ENCODE data around the gene MAP4. TPM values are rescaled to one million over a fixed set of nuclear protein-coding genes. Genes with fewer than 3 reads are reported as not detected.

MAP4 gene
- total and polyA plus RNA-seq, 2 of the 13 experiments (the other 11 are each of a cell fraction or from before 2014, with no cell fraction given): 33.1 to 38.7 TPM

DNA sequence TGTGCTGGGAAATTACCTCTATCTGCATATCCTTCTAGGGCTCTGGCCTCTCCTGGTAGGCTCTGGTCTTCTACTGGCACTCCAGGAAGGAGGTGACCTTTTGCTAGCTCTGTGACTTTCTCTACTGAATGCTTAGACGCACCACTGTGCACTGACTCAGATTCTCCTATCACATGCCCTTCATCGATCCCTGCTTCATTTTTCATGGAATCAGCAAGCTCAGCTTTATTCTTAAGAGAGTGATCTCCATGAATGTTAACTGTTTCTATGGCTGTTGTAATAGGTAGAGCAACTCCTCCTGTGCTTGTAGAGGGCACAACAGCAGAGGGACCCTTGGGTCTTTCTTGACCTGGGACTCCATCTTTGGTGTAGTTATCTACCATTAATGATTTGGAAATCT, 106.6 kb downstream of the MAP4 start:
- no peaks in the 10 kb centered on the region for H3K4me1 ChIP-seq (ENCODE audit: insufficient read depth, low read length)
- no peaks in the 10 kb centered on the region for H3K9me3 ChIP-seq (ENCODE audit: low read length)
- CTCF ChIA-PET (ENCODE audit: low intra/inter-chr PET ratio, low total read pairs): no interaction called here
- DNase-seq (ENCODE audit: low spot score) (no peak), FAIRE-seq (no peak), ATAC-seq (no peak)
- in situ Hi-C loops (cut with HindIII; ENCODE audit: extremely low pct_ligation_motif_present, low pct_unique_long_range_greater_than_20kb): no loop called here
- H4K20me1 ChIP-seq (ENCODE audit: insufficient read depth, low read length): no peaks in the 10 kb centered on the region
- H3K36me3 ChIP-seq (replicated peaks in 1 of 2; ENCODE audit: control insufficient read depth in 1 of 2, insufficient read depth in 2 of 2, low read length in 2 of 2): peaks cover 4 to 54% of the 10 kb centered on the region in 2 experiments
- H3K4me2 ChIP-seq (ENCODE audit: low read depth, low read length): no peak overlapping the region
- no peak overlapping the region for H3K27ac ChIP-seq (ENCODE audit: extremely low read length, insufficient read depth, low read length)
- POLR2A ChIA-PET: no interaction called here
- H2AFZ ChIP-seq (ENCODE audit: low read length): no peak overlapping the region
- no TSS peak for BruUV-seq (replicated peaks)
- intact Hi-C loops (cut with micrococcal nuclease; ENCODE audit: unreplicated experiment): no loop called here
- no peaks in the 10 kb centered on the region for H3K27me3 ChIP-seq (ENCODE audit: control insufficient read depth in 1 of 2, insufficient read depth in 2 of 2, low read length in 2 of 2)
- TF ChIP-seq RBM22 (optimal IDR thresholded peaks at IDR 0.05; ENCODE audit: low read length) (peak; percentile 77), REL (CRISPR knock-in tag; conservative IDR thresholded peaks at IDR 0.05) (no peak), MAFF (IDR thresholded peaks at IDR 0.05; ENCODE audit: low read depth, low read length) (peak; percentile 55), NR2C2 (CRISPR knock-in tag; IDR thresholded peaks at IDR 0.05; ENCODE audit: borderline replicate concordance) (no peak), ZNF670 (CRISPR knock-in tag; IDR thresholded peaks at IDR 0.05; ENCODE audit: borderline replicate concordance) (no peak), MAFK (conservative IDR thresholded peaks at IDR 0.05 in 1 of 2, IDR thresholded peaks at IDR 0.05 in 1 of 2; ENCODE audit: low read length in 2 of 2) (peak; percentile 53 to 62), NPAS2 (CRISPR knock-in tag; IDR thresholded peaks at IDR 0.05; ENCODE audit: borderline replicate concordance) (no peak), TSC22D2 (CRISPR knock-in tag; IDR thresholded peaks at IDR 0.05; ENCODE audit: borderline replicate concordance) (no peak)
- H3K79me2 ChIP-seq (ENCODE audit: insufficient read depth, low read length): no peaks in the 10 kb centered on the region
- no peak overlapping the region for H3K4me3 ChIP-seq (replicated peaks in 1 of 3; ENCODE audit: insufficient read depth in 1 of 3, low read depth in 2 of 3, low read length in 3 of 3)
- WGBS (ENCODE audit: low lambda C conversion rate): 100% methylated on average over 2 of the region's 2 CpGs
- H3K9ac ChIP-seq (ENCODE audit: insufficient read depth, low read depth, low read length): no peak overlapping the region

GRCh38 chr3:47908744-47909143, 107.5 kb downstream of the MAP4 start:
- intact Hi-C loops (cut with micrococcal nuclease; ENCODE audit: unreplicated experiment) (no loop called here), in situ Hi-C loops (cut with HindIII; ENCODE audit: extremely low pct_ligation_motif_present, low pct_unique_long_range_greater_than_20kb) (no loop called here)
- POLR2A ChIA-PET: no interaction called here
- Histone ChIP-seq H3K9ac (ENCODE audit: insufficient read depth, low read depth, low read length) (no peak overlapping the region), H3K4me1 (ENCODE audit: insufficient read depth, low read length) (no peaks in the 10 kb centered on the region), H3K79me2 (ENCODE audit: insufficient read depth, low read length) (no peaks in the 10 kb centered on the region), H3K27ac (ENCODE audit: extremely low read length, insufficient read depth, low read length) (no peak overlapping the region), H3K4me2 (ENCODE audit: low read depth, low read length) (no peak overlapping the region), H3K9me3 (ENCODE audit: low read length) (no peaks in the 10 kb centered on the region), H2AFZ (ENCODE audit: low read length) (no peak overlapping the region), H4K20me1 (ENCODE audit: insufficient read depth, low read length) (no peaks in the 10 kb centered on the region), H3K36me3 (replicated peaks in 1 of 2; ENCODE audit: control insufficient read depth in 1 of 2, insufficient read depth in 2 of 2, low read length in 2 of 2) (peaks cover 4 to 53% of the 10 kb centered on the region in 2 experiments; a peak in 4 of 5 replicates), H3K4me3 (replicated peaks in 1 of 3; ENCODE audit: insufficient read depth in 1 of 3, low read depth in 2 of 3, low read length in 3 of 3) (no peak overlapping the region), H3K27me3 (ENCODE audit: control insufficient read depth in 1 of 2, insufficient read depth in 2 of 2, low read length in 2 of 2) (no peaks in the 10 kb centered on the region)
- DNase-seq (ENCODE audit: low spot score): no peak
- WGBS (ENCODE audit: low lambda C conversion rate): 94% methylated on average over 4 of the region's 4 CpGs
- no peak for ATAC-seq
- no TSS peak for BruUV-seq (replicated peaks)
- CTCF ChIA-PET (ENCODE audit: low intra/inter-chr PET ratio, low total read pairs): no interaction called here
- FAIRE-seq: no peak
- TF ChIP-seq DNMT3B (CRISPR knock-in tag; conservative IDR thresholded peaks at IDR 0.05) (no peak), ZBTB21 (CRISPR knock-in tag; IDR thresholded peaks at IDR 0.05) (no peak), GLI4 (CRISPR knock-in tag; IDR thresholded peaks at IDR 0.05; ENCODE audit: borderline replicate concordance) (no peak), CTCF (CRISPR knock-in tag; IDR thresholded peaks at IDR 0.05) (no peak), ZNF713 (CRISPR knock-in tag; IDR thresholded peaks at IDR 0.05) (no peak), GTF2F1 (IDR thresholded peaks at IDR 0.05; ENCODE audit: low read length) (no peak), ATF1 (CRISPR knock-in tag; IDR thresholded peaks at IDR 0.05) (no peak), PAWR (CRISPR knock-in tag; IDR thresholded peaks at IDR 0.05; ENCODE audit: borderline replicate concordance) (no peak)
